GM12878 (cell line): ENCODE measurements around the gene MPPED1. TPM values are rescaled to one million over a fixed set of nuclear protein-coding genes. Genes with fewer than 3 reads are reported as not detected.
A peak's percentile ranks its signal among the peaks of the same experiment; 100 is the strongest.

Experiments used
- ATAC-seq: fragments of 200-7000 bp; cut with Tn5 transposase; 3 replicates; pipeline ENCODE4 v1.9.1; 2020; ENCODE audit warnings: mild to moderate bottlenecking, moderate library complexity
- BruUV-seq: library from RNA; stranded (reverse); fragments of 400-500 nt; replicated peaks from 2 replicates; lab custom pipeline; 2021; lab: Mats Ljungman, UMichigan
- CTCF ChIA-PET: fragments of 300-600 bp; sonication (Branson Sonifier 250); formaldehyde crosslinking; extraction: SDS; loops from one replicate; lab custom pipeline; 2021; ENCODE audit warnings: inconsistent platforms; lab: Yijun Ruan, JAX
- POLR2A ChIA-PET: fragments of 350-600 bp; formaldehyde crosslinking; extraction: SDS; loops from one replicate; lab custom pipeline; 2021; ENCODE audit warnings: inconsistent platforms; lab: Charles Lee
- RAD21 ChIA-PET: fragments of 300-600 bp; sonication (Branson Sonifier 250); formaldehyde crosslinking; loops from one replicate; lab custom pipeline; 2023; ENCODE audit warnings: antibody characterized with exemption; ENCODE audit not compliant: unreplicated experiment; lab: Charles Lee
- SMC1A ChIA-PET: fragments of 300-600 bp; sonication (Branson Sonifier 250); formaldehyde crosslinking; loops from one replicate; lab custom pipeline; 2023; ENCODE audit not compliant: unreplicated experiment, uncharacterized antibody; lab: Charles Lee
- DNase-seq: peaks from one replicate; pipeline ENCODE4 v3.0.0-alpha.2; 2011; ENCODE audit warnings: low read depth, low spot score
- FAIRE-seq: peaks from 3 replicates; lab custom pipeline; 2011; peaks lifted over from hg19 to GRCh38; lab: Jason Lieb, UNC
- H2AFZ ChIP-seq: 2 replicates; pipeline ENCODE4 v1.6.0; 2011; ENCODE audit warnings: low read depth, low read length, control low read depth; ENCODE audit not compliant: control insufficient read depth
- H3K27ac ChIP-seq: 2 replicates; pipeline ENCODE4 v1.5.1; 2011; ENCODE audit warnings: control low read depth; ENCODE audit not compliant: control insufficient read depth, insufficient read depth
- H3K27me3 ChIP-seq, 2 experiments: replicated peaks in 1 of 2; 2 replicates each; pipeline versions ENCODE4 v1.6.0 to v1.6.1; 2011; ENCODE audit warnings: low read length in 1 of 2; ENCODE audit not compliant: control insufficient read depth in 2 of 2, insufficient read depth in 2 of 2
- H3K36me3 ChIP-seq, 2 experiments: 2 replicates each; pipeline ENCODE4 v1.5.1; 2011; ENCODE audit warnings: low read length in 1 of 2; ENCODE audit not compliant: control insufficient read depth in 2 of 2, insufficient read depth in 2 of 2
- H3K4me1 ChIP-seq: 2 replicates; pipeline ENCODE4 v1.6.1; 2011; ENCODE audit warnings: mild to moderate bottlenecking, low read length, moderate library complexity, mixed read lengths; ENCODE audit not compliant: control insufficient read depth, insufficient read depth
- H3K4me2 ChIP-seq: 2 replicates; pipeline ENCODE4 v1.6.0; 2011; ENCODE audit warnings: control low read depth; ENCODE audit not compliant: control insufficient read depth, insufficient read depth
- H3K4me3 ChIP-seq: fragments of 200-600 bp; sonication (generic); 2 replicates; pipeline ENCODE4 v1.5.1; 2016
- H3K79me2 ChIP-seq: 2 replicates; pipeline ENCODE4 v1.6.0; 2011; ENCODE audit warnings: low read length; ENCODE audit not compliant: control insufficient read depth, insufficient read depth
- H3K9ac ChIP-seq: 2 replicates; pipeline ENCODE4 v1.8.0; 2011; ENCODE audit warnings: low read length, control low read depth, mixed read lengths; ENCODE audit not compliant: control insufficient read depth, insufficient read depth
- H3K9me3 ChIP-seq: replicated peaks from 3 replicates; pipeline ENCODE4 v1.5.1; 2011; ENCODE audit warnings: mild to moderate bottlenecking, low read length; ENCODE audit not compliant: control insufficient read depth, insufficient read depth
- H4K20me1 ChIP-seq: 2 replicates; pipeline ENCODE4 v1.6.0; 2011; ENCODE audit not compliant: control insufficient read depth, insufficient read depth
- CHD4 ChIP-seq: fragments of 200-600 bp; sonication (generic); IDR thresholded peaks from 2 replicates; pipeline ENCODE4 v1.6.1; 2016; ENCODE audit warnings: mild to moderate bottlenecking
- KLF5 ChIP-seq: fragments of 450-650 bp; IDR thresholded peaks from 2 replicates; pipeline ENCODE4 v1.6.1; 2014; ENCODE audit warnings: mild to moderate bottlenecking; ENCODE audit not compliant: partially characterized antibody
- LARP7 ChIP-seq: fragments of 450-650 bp; IDR thresholded peaks from 2 replicates; pipeline ENCODE4 v1.6.1; 2017; ENCODE audit warnings: mild to moderate bottlenecking
- NFYB ChIP-seq: IDR thresholded peaks from 2 replicates; pipeline ENCODE4 v1.6.1; 2011; ENCODE audit warnings: low read depth, mild to moderate bottlenecking, low read length, improper control_type of control experiment, moderate library complexity; ENCODE audit not compliant: insufficient read depth
- NRF1 ChIP-seq: conservative IDR thresholded peaks from 2 replicates; pipeline ENCODE4 v1.6.1; 2011; ENCODE audit warnings: mild to moderate bottlenecking, low read depth, low read length, improper control_type of control experiment
- WGBS: methylation state at CpG from one replicate; pipeline ENCODE4 v1.1.6; 2016; ENCODE audit warnings: low lambda C conversion rate; ENCODE audit not compliant: insufficient replicate concordance, insufficient coverage; ENCODE audit errors: missing lambda C conversion rate; 5-methylcytosine and 5-hydroxymethylcytosine counted together
- in situ Hi-C: fragments of 300-500 bp; cut with MboI; formaldehyde crosslinking; loops from 9 replicates; pipeline ENCODE4 v1.14.3; 2018; ENCODE audit warnings: mixed read lengths
- intact Hi-C: fragments of 100-400 bp; cut with micrococcal nuclease; formaldehyde crosslinking; loops from one replicate; pipeline ENCODE4 v1.14.2; 2022; ENCODE audit not compliant: unreplicated experiment
- polyA plus RNA-seq, 11 experiments: library from polyadenylated mRNA; depleted of rRNA in 4 of 11; unstranded in 6 of 11; stranded (reverse) in 5 of 11; fragments of >200 nt; fragmentation: Nextera tagmentation in 4 of 11; fragmentation: Illumina TruSeq in 1 of 11; extraction: Ambion mirVana in 4 of 11; extraction: Trizol in 1 of 11; gene quantifications; 1 replicate in 1 of 11; 2 replicates in 10 of 11; pipeline versions ENCODE4 v1.2.1 to v1.2.3, GENCODE V29; 2011 to 2016; ENCODE audit warnings: inconsistent platforms in 2 of 11, missing spikeins in 2 of 11, low read depth in 1 of 11
- total RNA-seq, 4 experiments: library from RNA; depleted of rRNA in 3 of 4; stranded (reverse); fragments of >200 nt in 3 of 4; fragmentation: Illumina TruSeq in 1 of 4; extraction: Trizol in 1 of 4; gene quantifications; 2 replicates each; pipeline versions ENCODE4 v1.2.1 to v1.2.3, GENCODE V29; 2013 to 2021
- TF ChIP-seq, protein P1 (sequence below), 3 experiments: IDR thresholded peaks in 2 of 3; conservative IDR thresholded peaks in 1 of 3; 2 replicates each; pipeline ENCODE4 v1.5.1; 2011; ENCODE audit warnings: low read depth in 3 of 3, low read length in 3 of 3, mild to moderate bottlenecking in 3 of 3, control low read depth in 2 of 3, moderate library complexity in 2 of 3, inconsistent platforms in 1 of 3, mixed read lengths in 1 of 3; ENCODE audit not compliant: control insufficient read depth in 2 of 3, insufficient read depth in 1 of 3; ENCODE audit errors: extremely low read depth in 1 of 3
- TF ChIP-seq, protein P2 (sequence below): IDR thresholded peaks from 2 replicates; pipeline ENCODE4 v1.6.1; 2011; ENCODE audit warnings: borderline replicate concordance, low read depth, mild to moderate bottlenecking, moderate library complexity, mixed read lengths, low read length; ENCODE audit not compliant: insufficient read depth; ENCODE audit errors: extremely low read length

Gene MPPED1
- total and polyA plus RNA-seq, 10 of the 15 experiments (the other 5 are each of a cell fraction or from before 2014, with no cell fraction given) = 0.11 TPM; not detected in 9

- TF ChIP-seq, protein P1, sequence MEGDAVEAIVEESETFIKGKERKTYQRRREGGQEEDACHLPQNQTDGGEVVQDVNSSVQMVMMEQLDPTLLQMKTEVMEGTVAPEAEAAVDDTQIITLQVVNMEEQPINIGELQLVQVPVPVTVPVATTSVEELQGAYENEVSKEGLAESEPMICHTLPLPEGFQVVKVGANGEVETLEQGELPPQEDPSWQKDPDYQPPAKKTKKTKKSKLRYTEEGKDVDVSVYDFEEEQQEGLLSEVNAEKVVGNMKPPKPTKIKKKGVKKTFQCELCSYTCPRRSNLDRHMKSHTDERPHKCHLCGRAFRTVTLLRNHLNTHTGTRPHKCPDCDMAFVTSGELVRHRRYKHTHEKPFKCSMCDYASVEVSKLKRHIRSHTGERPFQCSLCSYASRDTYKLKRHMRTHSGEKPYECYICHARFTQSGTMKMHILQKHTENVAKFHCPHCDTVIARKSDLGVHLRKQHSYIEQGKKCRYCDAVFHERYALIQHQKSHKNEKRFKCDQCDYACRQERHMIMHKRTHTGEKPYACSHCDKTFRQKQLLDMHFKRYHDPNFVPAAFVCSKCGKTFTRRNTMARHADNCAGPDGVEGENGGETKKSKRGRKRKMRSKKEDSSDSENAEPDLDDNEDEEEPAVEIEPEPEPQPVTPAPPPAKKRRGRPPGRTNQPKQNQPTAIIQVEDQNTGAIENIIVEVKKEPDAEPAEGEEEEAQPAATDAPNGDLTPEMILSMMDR (IDR thresholded peaks at IDR 0.05 in 2 of 3, conservative IDR thresholded peaks at IDR 0.05 in 1 of 3; ENCODE audit: control insufficient read depth in 2 of 3, extremely low read depth in 1 of 3, insufficient read depth in 1 of 3, low read depth in 3 of 3, low read length in 3 of 3) = no peak
- TF ChIP-seq KLF5 (no peak), CHD4 (no peak), LARP7 (no peak)
- TF ChIP-seq, all 136 proteins: peak for 0
Observed at GRCh38 chr22:43398910-43399309, 12.9 kb upstream of the MPPED1 start (continued).

DNA sequence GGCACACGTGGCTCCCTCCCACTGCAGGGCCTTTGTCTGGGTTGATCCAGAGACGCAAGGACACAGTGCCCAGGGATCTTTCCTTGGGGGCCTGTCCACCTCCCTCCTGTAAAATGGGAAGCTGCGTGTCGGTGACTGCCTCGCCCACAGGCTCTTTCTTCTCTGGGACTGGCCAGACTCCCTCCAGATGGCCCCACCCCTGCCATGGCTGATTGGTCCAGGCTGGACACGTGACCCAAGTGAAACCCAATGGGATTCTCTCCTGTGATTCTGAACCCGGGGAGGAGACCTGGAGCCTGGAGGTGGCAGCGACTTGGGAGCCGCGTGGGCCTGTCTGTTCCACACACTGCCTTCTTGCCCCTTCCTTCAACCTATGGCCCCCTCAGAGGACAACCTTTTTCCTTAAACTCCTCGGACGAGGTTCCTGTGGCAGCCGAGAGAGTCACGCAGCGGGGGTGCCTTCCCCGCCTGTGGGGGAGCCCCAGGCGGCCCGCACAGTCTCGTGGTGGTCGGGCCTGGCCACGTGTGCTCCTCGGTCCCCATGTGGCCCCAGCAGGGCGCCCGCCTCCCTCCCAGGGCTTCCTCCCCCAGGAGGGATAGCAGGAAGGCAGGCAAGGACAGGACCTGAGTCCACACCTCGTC is 12.4 kb upstream of the MPPED1 start:
- ChIA-PET POLR2A (no interaction called here), CTCF (interaction anchor here (0.6 kb wide), 1 partner anchor 593 kb away, joined by 3 read pairs; no protein-coding TSS in a partner anchor), SMC1A (no interaction called here), RAD21 (no interaction called here)
- WGBS = 51% methylated on average over 25 of the region's 25 CpGs
- no TSS peak for BruUV-seq
- no peak overlapping the region for H3K27ac ChIP-seq
- no peak overlapping the region for H3K4me2 ChIP-seq
- no peak for ATAC-seq
- in situ Hi-C loops (loop anchor here (10.0 kb wide), 2 partner anchors 425 to 1225 kb away; no protein-coding TSS in a partner anchor), intact Hi-C loops (no loop called here)
- no peaks in the 10 kb centered on the region for H3K36me3 ChIP-seq
- H2AFZ ChIP-seq = no peak overlapping the region
- FAIRE-seq = no peak
- DNase-seq = no peak
- peak; percentile 83 for TF ChIP-seq NFYB
- TF ChIP-seq, protein P2, sequence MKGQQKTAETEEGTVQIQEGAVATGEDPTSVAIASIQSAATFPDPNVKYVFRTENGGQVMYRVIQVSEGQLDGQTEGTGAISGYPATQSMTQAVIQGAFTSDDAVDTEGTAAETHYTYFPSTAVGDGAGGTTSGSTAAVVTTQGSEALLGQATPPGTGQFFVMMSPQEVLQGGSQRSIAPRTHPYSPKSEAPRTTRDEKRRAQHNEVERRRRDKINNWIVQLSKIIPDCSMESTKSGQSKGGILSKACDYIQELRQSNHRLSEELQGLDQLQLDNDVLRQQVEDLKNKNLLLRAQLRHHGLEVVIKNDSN = peak; percentile 60
- TF ChIP-seq NRF1 = no peak
- no peak overlapping the region for H3K4me3 ChIP-seq
- no peaks in the 10 kb centered on the region for H4K20me1 ChIP-seq
- no peaks in the 10 kb centered on the region for H3K79me2 ChIP-seq
- H3K27me3 ChIP-seq = peaks cover 0 to 1% of the 10 kb centered on the region in 2 experiments; a peak in 2 of 4 replicates
- no peaks in the 10 kb centered on the region for H3K4me1 ChIP-seq
- no peaks in the 10 kb centered on the region for H3K9me3 ChIP-seq
- H3K9ac ChIP-seq = no peak overlapping the region
